Cortex of kidney (tissue), 1 donor: ENCODE data around the gene STK25.

ENCODE experiments used
- DNase-seq: peaks from one replicate; lab custom pipeline; 2025; lab: John Stamatoyannopoulos, UW

The STK25 gene

GRCh38 chr2:241508240-241509154 is at the start of gene STK25:
TSS of gene STK25 (minus strand) at chr2:241508584. CDS start at chr2:241508035, 549 bp downstream.
- DNase-seq: peak; percentile 56

- DNase-seq: no peak
Measured at GRCh38 chr2:241556746-241557145, 48.4 kb upstream of the STK25 start.

GRCh38 chr2:241555711-241556110 is 47.3 kb upstream of the STK25 start:
- DNase-seq: no peak

- no peak for DNase-seq
Measured at GRCh38 chr2:241554610-241555322, 46.4 kb upstream of the STK25 start.

- no peak for DNase-seq
Measured at GRCh38 chr2:241553981-241554380, 45.6 kb upstream of the STK25 start.

- DNase-seq: no peak
Measured at GRCh38 chr2:241553512-241553830, 45.1 kb upstream of the STK25 start.

GRCh38 chr2:241551998-241552737 is 43.8 kb upstream of the STK25 start:
- DNase-seq: no peak

- no peak for DNase-seq
Measured at GRCh38 chr2:241551599-241551997, 43.2 kb upstream of the STK25 start.

GRCh38 chr2:241550616-241551580 is 42.5 kb upstream of the STK25 start:
- no peak for DNase-seq

GRCh38 chr2:241548451-241548835 is 40.1 kb upstream of the STK25 start:
- DNase-seq: no peak

GRCh38 chr2:241547781-241548450 is 39.5 kb upstream of the STK25 start:
- no peak for DNase-seq

- no peak for DNase-seq
Measured at GRCh38 chr2:241546771-241547498, 38.6 kb upstream of the STK25 start.

- no peak for DNase-seq
Measured at GRCh38 chr2:241545523-241546473, 37.4 kb upstream of the STK25 start.

GRCh38 chr2:241545106-241545505 is 36.7 kb upstream of the STK25 start:
- DNase-seq: no peak

- no peak for DNase-seq
Measured at GRCh38 chr2:241542278-241542605, 33.9 kb upstream of the STK25 start.

GRCh38 chr2:241541564-241542277 is 33.3 kb upstream of the STK25 start:
- DNase-seq: no peak

GRCh38 chr2:241540771-241541561 is 32.6 kb upstream of the STK25 start:
- DNase-seq: no peak

- no peak for DNase-seq
Measured at GRCh38 chr2:241540401-241540770, 32.0 kb upstream of the STK25 start.
